CD14-positive monocyte (primary cell): ENCODE measurements around the gene TNIP2. TPM values are rescaled to one million over a fixed set of nuclear protein-coding genes. Genes with fewer than 3 reads are reported as not detected.
A peak's percentile ranks its signal among the peaks of the same experiment; 100 is the strongest.

Experiments used
- DNase-seq, 3 donors: peaks; one replicate each; pipeline ENCODE4 v3.0.0-alpha.2; 2011 to 2022
- H2AFZ ChIP-seq: 2 replicates; pipeline ENCODE4 v1.6.0; 2012; ENCODE audit warnings: mild to moderate bottlenecking, low read depth, low read length, inconsistent platforms; ENCODE audit not compliant: insufficient read depth, poor library complexity, severe bottlenecking
- H3K27ac ChIP-seq, 2 donors: 1 replicate in 1 of 2; 2 replicates in 1 of 2; pipeline ENCODE4 v1.5.1; 2012 to 2013; ENCODE audit warnings: low read length in 2 of 2, control low read depth in 1 of 2, inconsistent platforms in 1 of 2, low read depth in 1 of 2, mild to moderate bottlenecking in 1 of 2
- H3K27me3 ChIP-seq, 2 donors: one replicate each; pipeline versions ENCODE4 v1.6.0 to v1.6.1; 2011 to 2013; ENCODE audit warnings: low read length in 2 of 2; ENCODE audit not compliant: control insufficient read depth in 2 of 2, insufficient read depth in 2 of 2
- H3K36me3 ChIP-seq, 2 donors: replicated peaks in 1 of 2; 1 replicate in 1 of 2; 2 replicates in 1 of 2; pipeline versions ENCODE4 v1.5.1 to v1.6.1; 2012 to 2013; ENCODE audit warnings: low read length in 2 of 2, control low read depth in 1 of 2, inconsistent platforms in 1 of 2, mild to moderate bottlenecking in 1 of 2; ENCODE audit not compliant: insufficient read depth in 2 of 2, control insufficient read depth in 1 of 2
- H3K4me1 ChIP-seq, 2 donors: 1 replicate in 1 of 2; 2 replicates in 1 of 2; pipeline versions ENCODE4 v1.5.1 to v1.6.1; 2012 to 2013; ENCODE audit warnings: low read length in 2 of 2, control low read depth in 1 of 2, inconsistent platforms in 1 of 2, mild to moderate bottlenecking in 1 of 2, moderate library complexity in 1 of 2; ENCODE audit not compliant: insufficient read depth in 2 of 2, control insufficient read depth in 1 of 2
- H3K4me2 ChIP-seq: replicated peaks from 2 replicates; pipeline ENCODE3; 2012; ENCODE audit warnings: low read length, moderate library complexity, mild to moderate bottlenecking; ENCODE audit not compliant: poor library complexity, severe bottlenecking; ENCODE audit errors: extremely low read depth
- H3K4me3 ChIP-seq, 3 experiments: fragments of 200-600 bp in 1 of 3; sonication (generic) in 1 of 3; replicated peaks in 1 of 3; 1 replicate in 2 of 3; 2 replicates in 1 of 3; pipeline ENCODE4 v1.5.1; 2011 to 2013; ENCODE audit warnings: low read length in 3 of 3, mild to moderate bottlenecking in 3 of 3, control low read depth in 2 of 3, low read depth in 2 of 3, inconsistent platforms in 1 of 3, moderate library complexity in 1 of 3
- H3K79me2 ChIP-seq: 2 replicates; pipeline ENCODE4 v1.6.0; 2012; ENCODE audit warnings: mild to moderate bottlenecking, control low read depth, inconsistent platforms, low read length, moderate library complexity; ENCODE audit not compliant: insufficient read depth
- H3K9ac ChIP-seq: 2 replicates; pipeline ENCODE4 v1.6.0; 2017; ENCODE audit warnings: low read length, mild to moderate bottlenecking; ENCODE audit not compliant: insufficient read depth, poor library complexity, severe bottlenecking
- H3K9me3 ChIP-seq, 2 donors: replicated peaks in 1 of 2; 1 replicate in 1 of 2; 2 replicates in 1 of 2; pipeline versions ENCODE4 v1.5.1 to v1.6.1; 2012 to 2013; ENCODE audit warnings: low read length in 2 of 2, control low read depth in 1 of 2; ENCODE audit not compliant: control insufficient read depth in 1 of 2, insufficient read depth in 1 of 2
- H4K20me1 ChIP-seq: 2 replicates; pipeline ENCODE4 v1.6.0; 2012; ENCODE audit warnings: mild to moderate bottlenecking, low read length, control low read depth, moderate library complexity; ENCODE audit not compliant: insufficient read depth
- H3K27ac Mint-ChIP-seq, 7 donors: one replicate each; pipeline ENCODE4 v1.8.0; 2020; ENCODE audit warnings: mild to moderate bottlenecking in 7 of 7, mixed read lengths in 7 of 7, moderate library complexity in 6 of 7, inconsistent platforms in 2 of 7
- H3K27me3 Mint-ChIP-seq, 3 donors: one replicate each; pipeline ENCODE4 v1.8.0; 2021 to 2022; ENCODE audit warnings: low read depth in 3 of 3, mild to moderate bottlenecking in 3 of 3, mixed read lengths in 3 of 3, moderate library complexity in 3 of 3, inconsistent platforms in 1 of 3
- H3K36me3 Mint-ChIP-seq, 2 donors: one replicate each; pipeline ENCODE4 v1.8.0; 2020; ENCODE audit warnings: mixed read lengths in 2 of 2, inconsistent platforms in 1 of 2, mild to moderate bottlenecking in 1 of 2
- H3K4me1 Mint-ChIP-seq: one replicate; pipeline ENCODE4 v1.8.0; 2020; ENCODE audit warnings: mild to moderate bottlenecking, mixed read lengths
- H3K4me3 Mint-ChIP-seq, 2 donors: one replicate each; pipeline ENCODE4 v1.8.0; 2020; ENCODE audit warnings: mild to moderate bottlenecking in 2 of 2, mixed read lengths in 2 of 2, moderate library complexity in 1 of 2
- H3K9me3 Mint-ChIP-seq, 7 donors: one replicate each; pipeline ENCODE4 v1.8.0; 2020 to 2022; ENCODE audit warnings: mixed read lengths in 7 of 7, mild to moderate bottlenecking in 6 of 7, moderate library complexity in 6 of 7, inconsistent platforms in 2 of 7
- CTCF ChIP-seq: fragments of 200-600 bp; IDR thresholded peaks from one replicate; pipeline ENCODE4 v1.8.0; 2022; ENCODE audit warnings: antibody characterized with exemption, mild to moderate bottlenecking
- WGBS: methylation state at CpG from one replicate; pipeline ENCODE4 v1.1.5; 2013; ENCODE audit warnings: missing lambda C conversion rate; ENCODE audit not compliant: insufficient coverage; 5-methylcytosine and 5-hydroxymethylcytosine counted together
- intact Hi-C, 2 donors: fragments of 100-400 bp; cut with micrococcal nuclease; formaldehyde crosslinking; loops; one replicate each; pipeline versions ENCODE4 v1.15.0 to v1.15.1; 2023
- polyA plus RNA-seq, 3 donors: library from polyadenylated mRNA; depleted of rRNA in 1 of 3; unstranded in 2 of 3; stranded (reverse) in 1 of 3; fragments of 300-500 nt in 2 of 3; fragments of >200 nt in 1 of 3; fragmentation: Illumina TruSeq in 2 of 3; gene quantifications; 1 replicate in 2 of 3; 2 replicates in 1 of 3; pipeline ENCODE4 v1.2.3, GENCODE V29; 2012 to 2021

Gene TNIP2
- polyA plus RNA-seq, 3 donors, result 27.6 to 75.7 (median 28.2) TPM

- DNase-seq, result peak; percentile 70 to 80 (median 71)
- 18% methylated on average over 25 of the region's 34 CpGs for WGBS
These were observed 37.7 kb upstream of the TNIP2 start for GRCh38 chr4:2793586-2794485.

More at GRCh38 chr4:2793586-2794485, 37.7 kb upstream of the TNIP2 start:
- Mint-ChIP-seq H3K4me1 (peaks cover 80% of the 10 kb centered on the region), H3K9me3 (no peaks in the 10 kb centered on the region), H3K4me3 (peak overlapping the region; percentile 93 to 95), H3K27ac (peak overlapping the region; percentile 90 to 97 (median 93)), H3K36me3 (peaks cover 31 to 35% of the 10 kb centered on the region in 2 donors), H3K27me3 (peaks cover 0 to 5% (median 2%) of the 10 kb centered on the region in 3 donors)
- Histone ChIP-seq H3K27ac (peak overlapping the region; percentile 96 to 99), H3K4me1 (peaks cover 88 to 90% of the 10 kb centered on the region in 2 donors), H3K79me2 (peaks cover 59% of the 10 kb centered on the region), H3K4me2 (peak overlapping the region; percentile 98), H3K4me3 (peak overlapping the region; percentile 63 to 99 (median 65)), H3K9ac (peak overlapping the region; percentile 96), H4K20me1 (peaks cover 59% of the 10 kb centered on the region), H2AFZ (no peak overlapping the region), H3K27me3 (no peaks in the 10 kb centered on the region), H3K9me3 (no peaks in the 10 kb centered on the region), H3K36me3 (peaks cover 17 to 22% of the 10 kb centered on the region in 2 donors)
- intact Hi-C loops, result no loop called here
- no peak for TF ChIP-seq CTCF
